ENCODE results near the gene COL6A3. TPM values are rescaled to one million over a fixed set of nuclear protein-coding genes. Genes with fewer than 3 reads are reported as not detected.

COL6A3 gene
- total RNA-seq, 1 donor from 2014 or later = 1,957 TPM

Other genes with a start within 250 kb of the COL6A3 start
- 18.5 TPM for gene MLPH, start 73.1 kb upstream of the COL6A3 start, total RNA-seq (ENCODE audit: insufficient read depth, low replicate concordance)
- not detected for gene PRLH, start 152.4 kb upstream of the COL6A3 start, total RNA-seq (ENCODE audit: insufficient read depth, low replicate concordance)
- 1.2 TPM for gene RAB17, start 176.6 kb upstream of the COL6A3 start, total RNA-seq (ENCODE audit: insufficient read depth, low replicate concordance)
- 76.3 TPM for gene LRRFIP1, start 213.4 kb upstream of the COL6A3 start, total RNA-seq (ENCODE audit: insufficient read depth, low replicate concordance)